Measurements from ENCODE around the gene MUSK. TPM values are rescaled to one million over a fixed set of nuclear protein-coding genes. Genes with fewer than 3 reads are reported as not detected.

MUSK gene
- total RNA-seq, 2 donors from 2014 or later = 0.71 TPM; not detected in 1

- DNase-seq (ENCODE audit: low spot score) (no peak), ATAC-seq (ENCODE audit: insufficient number of reproducible peaks, low FRiP score, low read depth) (no peak)
- H3K4me1 ChIP-seq (ENCODE audit: control insufficient read depth in 1 of 2, low read depth in 2 of 2) = peaks cover 35 to 65% of the 10 kb centered on the region in 2 donors
- no peaks in the 10 kb centered on the region for H3K36me3 ChIP-seq
- no peak for TF ChIP-seq CTCF (IDR thresholded peaks at IDR 0.05)
- H3K9me3 ChIP-seq = no peaks in the 10 kb centered on the region
- no peaks in the 10 kb centered on the region for H3K27me3 ChIP-seq (replicated peaks; ENCODE audit: insufficient read depth)
- H3K4me3 ChIP-seq = no peak overlapping the region
- H3K27ac ChIP-seq = peak overlapping the region in 1 of 2 donors; percentile 46
Measured at GRCh38 chr9:110748251-110748893, 79.8 kb downstream of the MUSK start.

GRCh38 chr9:110750272-110750671, 81.7 kb downstream of the MUSK start:
- no peaks in the 10 kb centered on the region for H3K27me3 ChIP-seq (replicated peaks; ENCODE audit: insufficient read depth)
- peak overlapping the region; percentile 7 to 44 for H3K27ac ChIP-seq
- ATAC-seq (ENCODE audit: insufficient number of reproducible peaks, low FRiP score, low read depth) (no peak), DNase-seq (ENCODE audit: low spot score) (no peak)
- no peaks in the 10 kb centered on the region for H3K9me3 ChIP-seq
- H3K4me3 ChIP-seq = no peak overlapping the region
- no peak for TF ChIP-seq CTCF (IDR thresholded peaks at IDR 0.05)
- peaks cover 20 to 46% of the 10 kb centered on the region in 2 donors for H3K4me1 ChIP-seq (ENCODE audit: control insufficient read depth in 1 of 2, low read depth in 2 of 2)
- no peaks in the 10 kb centered on the region for H3K36me3 ChIP-seq

GRCh38 chr9:110751971-110752370, 83.4 kb downstream of the MUSK start:
- Histone ChIP-seq H3K27me3 (replicated peaks; ENCODE audit: insufficient read depth) (no peaks in the 10 kb centered on the region), H3K4me3 (no peak overlapping the region), H3K36me3 (no peaks in the 10 kb centered on the region), H3K27ac (no peak overlapping the region), H3K9me3 (no peaks in the 10 kb centered on the region), H3K4me1 (ENCODE audit: control insufficient read depth in 1 of 2, low read depth in 2 of 2) (peaks cover 11 to 32% of the 10 kb centered on the region in 2 donors)
- DNase-seq (ENCODE audit: low spot score) = no peak
- no peak for ATAC-seq (ENCODE audit: insufficient number of reproducible peaks, low FRiP score, low read depth)
- no peak for TF ChIP-seq CTCF (IDR thresholded peaks at IDR 0.05)

GRCh38 chr9:110752766-110753165, 84.2 kb downstream of the MUSK start:
- Histone ChIP-seq H3K27ac (peak overlapping the region in 1 of 2 donors; percentile 2), H3K4me3 (no peak overlapping the region), H3K4me1 (ENCODE audit: control insufficient read depth in 1 of 2, low read depth in 2 of 2) (peaks cover 8 to 28% of the 10 kb centered on the region in 2 donors), H3K27me3 (replicated peaks; ENCODE audit: insufficient read depth) (no peaks in the 10 kb centered on the region), H3K9me3 (no peaks in the 10 kb centered on the region), H3K36me3 (no peaks in the 10 kb centered on the region)
- no peak for TF ChIP-seq CTCF (IDR thresholded peaks at IDR 0.05)
- ATAC-seq (ENCODE audit: insufficient number of reproducible peaks, low FRiP score, low read depth) (peak; percentile 31), DNase-seq (ENCODE audit: low spot score) (no peak)

- Histone ChIP-seq H3K4me1 (ENCODE audit: control insufficient read depth in 1 of 2, low read depth in 2 of 2) (peaks cover 3 to 18% of the 10 kb centered on the region in 2 donors), H3K27ac (no peak overlapping the region), H3K9me3 (no peaks in the 10 kb centered on the region), H3K36me3 (no peaks in the 10 kb centered on the region), H3K27me3 (replicated peaks; ENCODE audit: insufficient read depth) (no peaks in the 10 kb centered on the region), H3K4me3 (no peak overlapping the region)
- no peak for DNase-seq (ENCODE audit: low spot score)
- TF ChIP-seq CTCF (IDR thresholded peaks at IDR 0.05) = no peak
- no peak for ATAC-seq (ENCODE audit: insufficient number of reproducible peaks, low FRiP score, low read depth)
Measured at GRCh38 chr9:110753731-110754231, 85.2 kb downstream of the MUSK start.
